GM04504 (cell line): ENCODE data around the gene STX16.

Experiments
- DNase-seq: peaks from one replicate; pipeline ENCODE4 v3.0.0-alpha.2; 2012; ENCODE audit warnings: low read depth

STX16 gene, protein sequence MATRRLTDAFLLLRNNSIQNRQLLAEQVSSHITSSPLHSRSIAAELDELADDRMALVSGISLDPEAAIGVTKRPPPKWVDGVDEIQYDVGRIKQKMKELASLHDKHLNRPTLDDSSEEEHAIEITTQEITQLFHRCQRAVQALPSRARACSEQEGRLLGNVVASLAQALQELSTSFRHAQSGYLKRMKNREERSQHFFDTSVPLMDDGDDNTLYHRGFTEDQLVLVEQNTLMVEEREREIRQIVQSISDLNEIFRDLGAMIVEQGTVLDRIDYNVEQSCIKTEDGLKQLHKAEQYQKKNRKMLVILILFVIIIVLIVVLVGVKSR

DNA sequence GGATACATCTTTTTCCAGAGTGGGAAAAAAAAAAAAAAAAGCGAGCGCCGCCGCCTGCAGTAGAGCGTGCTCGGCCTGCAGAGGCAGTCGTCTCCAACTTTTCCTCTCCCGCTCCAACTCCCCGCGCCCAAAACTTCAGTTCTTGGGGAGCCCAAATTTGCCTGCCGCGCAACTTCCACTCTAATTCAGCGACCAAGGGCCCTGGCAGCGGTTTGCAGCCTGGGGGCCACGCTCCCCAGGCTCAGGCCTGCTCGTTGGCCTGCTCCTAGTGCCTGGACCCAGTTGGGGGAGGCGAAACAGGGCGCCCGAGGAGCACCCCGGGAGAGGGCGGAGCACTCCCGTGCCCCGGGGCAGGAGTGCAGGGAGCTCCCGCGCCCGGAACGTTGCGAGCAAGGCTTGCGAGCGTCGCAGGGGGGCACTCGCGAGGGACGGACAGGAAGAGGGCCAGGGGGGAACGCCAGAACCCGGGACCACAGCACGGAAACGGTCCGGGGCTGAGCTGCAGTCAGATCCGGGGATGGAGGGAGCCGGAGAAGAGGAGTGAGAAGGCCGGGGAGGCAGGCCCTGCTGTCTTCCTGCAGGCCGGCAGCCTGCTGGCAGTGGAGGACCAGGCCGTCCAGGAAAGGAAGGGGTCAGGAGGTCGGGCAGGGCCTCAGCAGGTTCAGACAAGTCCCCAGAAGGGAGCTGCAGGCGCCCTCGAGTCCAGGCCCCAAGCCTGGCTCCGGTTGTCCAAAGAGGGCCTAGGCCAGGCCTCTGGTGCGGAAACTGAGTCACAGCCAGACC, at the start of gene STX16:
Gene STX16 (plus strand): TSS at position 508 of the 783 bp plus-strand sequence. CDS start 724 bp downstream, outside the sequence.
- DNase-seq, result peak; percentile 89

DNA sequence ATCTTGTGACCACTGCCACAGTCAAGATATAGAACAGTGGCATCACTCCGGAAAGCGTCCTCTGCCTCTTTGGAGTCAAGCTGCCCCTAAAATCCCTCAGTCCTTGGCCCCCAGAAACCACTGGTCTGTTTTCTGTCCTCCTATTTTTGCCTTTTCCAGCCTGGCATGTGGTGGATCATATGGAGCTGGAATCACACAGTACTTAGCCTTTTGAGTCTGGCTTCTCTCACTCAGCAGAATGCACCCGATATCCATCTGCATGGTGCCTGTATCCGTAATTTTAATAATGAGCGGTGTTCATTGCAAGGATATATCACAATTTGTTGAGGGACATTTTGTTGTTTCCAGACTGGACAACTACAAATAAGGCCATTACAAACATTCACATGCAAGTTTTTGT, 49.0 kb upstream of the STX16 start:
- no peak for DNase-seq

DNA sequence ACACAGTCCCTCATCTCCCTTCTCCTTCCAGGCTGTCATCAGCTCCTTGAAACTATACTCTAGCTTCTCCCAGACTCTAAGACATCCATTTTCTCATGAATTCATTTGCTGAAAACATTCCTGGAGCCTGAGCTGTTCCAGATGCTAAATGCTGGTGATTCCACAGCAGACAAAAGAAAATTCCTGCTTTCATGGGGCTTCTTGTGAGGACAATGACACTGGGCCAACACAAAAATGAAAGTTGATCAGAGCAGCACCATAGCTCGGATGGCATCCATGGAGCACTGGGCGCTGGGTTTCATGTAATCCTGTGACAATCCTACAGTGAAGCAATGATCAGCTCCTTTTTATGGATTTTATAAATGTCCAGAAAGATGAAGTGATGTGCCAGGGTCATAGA, 47.4 kb upstream of the STX16 start:
- peak; percentile 32 for DNase-seq

DNA sequence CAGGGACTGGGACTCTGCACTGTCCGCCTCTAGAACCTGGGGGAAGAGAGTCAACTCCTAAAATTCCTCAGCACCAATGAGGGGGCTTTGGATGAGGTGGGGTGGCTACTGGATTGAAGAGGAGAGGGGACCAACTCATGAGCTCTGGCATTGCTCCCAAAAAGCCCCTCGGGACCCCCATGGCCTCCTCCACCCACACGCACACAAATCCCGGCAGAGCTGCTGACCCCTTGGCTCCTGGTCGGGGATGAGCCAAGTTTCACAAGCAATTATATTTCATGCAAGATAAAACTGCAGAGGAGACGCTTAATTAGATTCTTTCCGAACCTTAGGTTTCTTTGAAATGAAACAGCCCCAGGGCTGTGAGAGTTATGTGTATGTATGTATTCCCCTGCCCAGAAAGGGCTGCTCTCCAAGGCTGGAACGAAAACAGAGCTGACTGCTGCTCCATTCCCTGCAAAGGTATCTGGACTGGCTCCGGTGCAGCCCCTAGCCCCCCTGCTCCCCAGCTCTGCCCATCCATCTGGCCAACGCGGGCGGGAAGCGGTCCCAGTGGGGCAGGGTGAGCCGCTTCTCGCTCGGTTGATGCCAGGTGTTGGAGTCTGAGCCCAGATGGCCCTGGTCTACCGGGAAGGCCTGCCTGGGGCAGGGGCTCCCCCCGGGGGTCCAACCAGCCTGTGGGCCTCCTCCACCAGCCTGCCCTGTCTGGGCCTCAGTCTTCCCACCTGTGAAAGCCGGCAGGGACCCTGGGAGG, 46.8 kb upstream of the STX16 start:
- DNase-seq, result no peak

DNA sequence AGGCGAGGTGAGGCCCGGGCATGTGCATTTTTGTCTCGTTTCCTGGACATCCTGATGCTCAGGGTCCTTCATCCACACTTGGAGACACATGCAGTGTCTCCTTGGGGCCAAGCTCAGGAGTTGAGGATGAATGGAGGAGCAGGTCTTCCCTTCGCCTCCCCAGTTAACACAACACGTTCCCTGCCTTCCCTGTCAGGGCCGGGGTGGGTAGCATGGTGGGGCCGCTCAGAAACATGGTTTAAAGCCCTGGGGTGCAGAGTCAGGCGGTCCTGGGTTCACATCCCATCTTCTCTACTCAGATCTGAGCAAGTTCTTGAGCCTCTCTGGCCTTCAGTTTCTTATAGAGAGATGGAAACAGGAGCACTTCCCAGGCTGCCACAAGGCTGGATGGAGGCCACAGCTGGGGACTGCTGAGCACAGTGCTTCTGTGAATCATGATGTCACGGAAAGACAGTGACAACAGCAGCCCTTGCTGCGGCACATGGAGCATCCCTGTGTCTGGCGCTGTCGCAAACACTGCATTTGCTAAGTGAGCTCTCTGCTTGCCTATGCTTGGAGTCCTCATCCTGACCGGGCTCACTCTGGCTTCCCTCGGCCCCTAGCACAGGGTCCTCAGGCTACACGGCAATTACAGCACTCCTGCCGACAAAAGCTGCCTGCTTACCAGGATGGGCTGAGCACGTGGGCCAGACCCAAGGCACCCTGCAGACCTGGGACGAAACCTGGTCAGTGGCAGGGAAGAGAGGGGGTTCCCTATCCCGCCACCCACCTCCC, 45.6 kb upstream of the STX16 start:
- no peak for DNase-seq

DNA sequence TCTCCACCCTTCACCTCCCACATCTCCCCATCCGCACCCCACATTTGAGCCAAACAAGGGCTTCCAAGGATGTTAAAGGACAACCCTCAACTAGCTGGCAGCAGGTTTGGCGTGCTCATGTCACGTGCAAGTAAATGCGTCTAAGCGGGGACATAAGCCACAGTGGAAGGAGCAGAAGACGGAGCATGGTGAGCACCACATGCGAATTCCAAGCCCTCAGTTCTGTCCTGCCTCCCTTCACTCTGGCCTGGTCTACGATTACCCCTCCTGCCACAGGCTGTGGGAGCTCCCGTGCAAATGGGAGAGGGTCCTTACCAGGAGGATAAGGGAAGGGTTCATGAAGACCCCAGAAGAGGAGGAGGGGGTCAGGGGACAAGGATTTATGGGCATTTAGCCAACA, 44.9 kb upstream of the STX16 start:
- no peak for DNase-seq

DNA sequence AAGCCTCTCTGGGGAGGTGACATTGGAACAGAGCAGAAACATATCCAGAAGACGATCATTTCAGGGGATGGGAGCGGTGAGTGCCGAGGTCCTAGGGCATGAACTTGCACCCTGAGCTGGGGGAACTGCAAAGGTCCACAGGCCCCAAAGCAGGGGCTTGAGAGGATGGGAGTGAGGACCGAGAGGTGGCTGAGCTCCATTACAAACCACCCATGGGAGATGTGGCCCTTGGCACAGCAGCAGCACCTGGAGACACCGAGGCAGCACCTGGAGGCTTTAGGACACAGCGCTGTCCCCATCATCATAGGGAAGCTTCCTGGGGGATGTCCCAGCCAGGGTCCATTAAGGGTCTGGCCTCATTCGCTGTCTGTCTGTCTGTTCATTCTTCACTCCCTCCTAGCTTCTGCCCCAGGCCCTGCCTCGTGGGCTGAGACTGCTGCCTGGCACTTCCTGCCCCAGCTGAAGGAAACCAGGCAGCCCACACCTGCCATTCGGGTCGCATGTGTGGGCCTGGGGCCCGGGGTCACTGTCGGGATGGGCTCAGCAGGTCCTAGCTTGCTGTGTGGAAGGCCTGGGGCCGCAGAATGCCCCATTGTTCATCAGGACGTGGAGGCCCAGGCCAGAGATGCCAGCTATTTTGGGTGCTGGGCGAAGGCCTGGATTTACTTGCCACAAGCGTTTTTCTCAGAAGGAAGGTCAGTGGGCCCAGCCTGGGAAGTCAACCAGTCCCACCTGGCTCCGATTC, 42.8 kb upstream of the STX16 start:
- no peak for DNase-seq

DNA sequence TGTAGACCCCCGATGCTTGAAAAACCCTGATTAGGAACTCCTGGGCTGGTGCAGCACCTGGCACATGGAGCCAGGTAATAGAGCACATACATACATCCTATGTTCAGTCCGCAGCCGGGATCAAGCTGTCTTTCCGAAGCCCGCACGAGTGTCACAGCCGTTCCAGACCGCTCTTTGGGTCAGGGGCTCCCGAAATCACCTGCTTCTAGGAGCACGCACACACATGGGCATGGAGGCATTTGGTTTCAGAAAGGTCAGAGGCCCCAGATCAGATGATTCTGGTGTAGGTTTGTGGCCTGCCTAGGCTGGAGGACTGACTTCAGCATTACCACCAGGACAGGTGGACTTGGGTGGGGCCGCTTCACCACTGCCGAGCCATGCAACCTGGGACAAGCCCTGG, 42.1 kb upstream of the STX16 start:
- no peak for DNase-seq

DNA sequence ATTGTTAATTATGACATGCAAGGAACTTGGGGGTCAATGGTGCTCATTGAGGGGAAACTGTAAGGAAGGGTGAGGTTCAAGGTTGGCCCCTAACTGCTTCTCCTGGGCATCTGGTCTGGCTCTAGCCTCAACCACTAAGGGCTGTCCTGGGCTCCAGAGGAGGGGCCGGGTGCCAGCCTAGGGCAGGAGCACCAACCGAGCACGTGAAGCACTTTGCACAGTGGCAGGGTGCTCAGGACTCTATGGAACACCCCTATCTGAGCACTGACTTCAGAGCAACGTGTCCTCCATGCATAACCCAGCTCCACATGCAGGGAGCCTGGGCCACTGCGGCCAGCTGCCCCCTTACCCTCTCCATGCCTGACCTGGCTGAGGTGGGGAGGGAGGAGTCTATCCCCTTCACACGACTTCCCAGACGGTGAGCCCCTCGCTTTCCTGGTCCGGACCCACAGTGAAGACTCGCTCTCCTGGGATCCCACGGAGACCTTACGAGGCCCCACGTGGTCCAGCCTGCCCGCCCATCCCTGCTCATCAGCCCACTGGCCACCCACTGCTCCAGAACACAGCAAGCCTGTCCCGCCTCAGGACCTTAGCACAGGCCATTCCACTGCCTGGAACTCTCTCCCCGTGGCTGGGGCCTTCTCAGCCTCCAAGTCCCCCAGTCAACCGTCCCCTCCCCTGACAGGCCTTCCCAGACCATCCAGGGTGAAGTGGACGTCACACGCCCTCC, 40.8 kb upstream of the STX16 start:
- no peak for DNase-seq

DNA sequence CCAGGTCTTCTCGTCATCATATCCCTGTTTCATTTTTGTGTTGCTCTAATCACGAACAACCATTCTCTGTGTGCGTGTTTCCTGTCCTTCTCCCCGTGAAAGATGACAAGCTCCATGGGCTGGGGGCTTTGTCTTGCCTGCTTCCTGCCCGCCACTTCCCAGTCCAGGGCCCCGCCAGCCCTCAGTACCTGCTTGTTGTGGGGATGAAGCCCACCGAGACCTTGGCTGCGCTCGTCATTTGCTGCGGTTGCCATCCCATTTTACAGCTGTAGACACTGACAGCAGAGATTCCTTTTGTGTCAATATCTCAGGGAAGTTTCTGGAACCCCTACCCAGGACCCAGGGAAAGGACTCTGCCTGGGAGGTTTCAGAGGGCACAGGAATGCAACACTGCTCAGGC, 40.3 kb upstream of the STX16 start:
- DNase-seq, result no peak

DNA sequence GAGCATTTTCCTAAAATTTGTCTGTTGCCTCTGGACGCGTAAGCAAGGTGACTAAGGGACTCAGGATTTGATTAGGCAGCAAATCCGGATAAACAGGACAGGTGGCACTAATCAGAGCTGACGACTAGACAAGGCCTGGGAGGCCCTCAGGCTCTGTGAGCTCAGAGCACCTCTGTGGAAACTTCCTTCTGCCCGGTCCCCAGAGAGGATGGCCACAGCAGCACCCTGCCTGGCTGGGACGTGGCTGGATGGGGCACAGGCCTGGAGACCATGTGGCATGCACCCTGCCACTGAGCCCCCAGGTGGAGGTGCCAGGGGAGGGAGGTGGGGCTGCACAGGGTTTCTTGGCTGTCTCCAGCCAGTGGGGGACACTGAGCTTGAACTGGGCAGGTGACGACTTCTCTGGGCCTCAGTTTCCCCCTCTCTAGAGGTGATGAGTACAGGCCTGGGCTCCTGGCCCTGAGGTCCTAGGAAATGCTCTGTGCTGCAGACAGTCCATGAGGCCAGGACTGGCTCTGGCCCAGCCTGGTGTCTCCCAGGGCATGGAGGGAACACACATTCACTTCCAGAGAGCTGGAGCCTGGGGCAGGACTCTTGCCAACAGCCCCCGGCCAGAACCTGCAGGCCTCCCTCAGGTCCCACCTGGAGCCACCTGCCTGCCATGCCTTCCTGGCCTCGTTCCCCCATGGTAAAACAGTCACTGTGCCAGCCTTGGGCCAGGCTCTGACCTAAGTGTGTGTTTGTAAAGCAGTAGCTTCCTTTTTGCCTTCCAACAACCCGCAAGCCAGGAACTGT, 39.6 kb upstream of the STX16 start:
- DNase-seq, result no peak

DNA sequence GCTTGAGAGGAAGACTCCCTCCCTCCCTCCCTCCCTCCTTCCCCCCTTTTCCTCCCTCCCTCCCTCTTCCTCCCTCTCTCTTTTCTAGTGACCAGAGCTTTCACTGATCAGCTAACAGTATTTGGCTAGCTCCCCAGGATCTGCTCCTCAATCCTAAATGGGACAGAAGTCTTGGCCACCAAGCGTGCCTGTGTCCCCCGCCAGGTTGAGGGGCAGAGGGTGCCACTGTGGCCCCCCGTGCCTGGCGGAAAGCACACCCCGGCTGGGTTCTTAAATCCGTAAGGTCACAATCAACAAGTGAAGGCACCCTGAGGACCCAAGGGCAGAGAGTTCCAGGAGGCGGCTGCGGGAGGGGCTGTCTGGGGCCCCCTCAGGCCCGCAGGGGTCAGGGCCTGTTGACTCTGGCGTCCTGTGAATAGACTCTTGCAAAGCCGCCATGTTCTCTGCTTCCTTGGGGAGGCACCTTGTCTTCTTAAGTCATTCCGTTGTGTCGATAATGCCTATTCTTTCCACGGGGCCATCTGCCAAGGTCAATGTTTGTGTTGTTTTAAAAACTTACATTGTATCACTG, 38.9 kb upstream of the STX16 start:
- no peak for DNase-seq

DNA sequence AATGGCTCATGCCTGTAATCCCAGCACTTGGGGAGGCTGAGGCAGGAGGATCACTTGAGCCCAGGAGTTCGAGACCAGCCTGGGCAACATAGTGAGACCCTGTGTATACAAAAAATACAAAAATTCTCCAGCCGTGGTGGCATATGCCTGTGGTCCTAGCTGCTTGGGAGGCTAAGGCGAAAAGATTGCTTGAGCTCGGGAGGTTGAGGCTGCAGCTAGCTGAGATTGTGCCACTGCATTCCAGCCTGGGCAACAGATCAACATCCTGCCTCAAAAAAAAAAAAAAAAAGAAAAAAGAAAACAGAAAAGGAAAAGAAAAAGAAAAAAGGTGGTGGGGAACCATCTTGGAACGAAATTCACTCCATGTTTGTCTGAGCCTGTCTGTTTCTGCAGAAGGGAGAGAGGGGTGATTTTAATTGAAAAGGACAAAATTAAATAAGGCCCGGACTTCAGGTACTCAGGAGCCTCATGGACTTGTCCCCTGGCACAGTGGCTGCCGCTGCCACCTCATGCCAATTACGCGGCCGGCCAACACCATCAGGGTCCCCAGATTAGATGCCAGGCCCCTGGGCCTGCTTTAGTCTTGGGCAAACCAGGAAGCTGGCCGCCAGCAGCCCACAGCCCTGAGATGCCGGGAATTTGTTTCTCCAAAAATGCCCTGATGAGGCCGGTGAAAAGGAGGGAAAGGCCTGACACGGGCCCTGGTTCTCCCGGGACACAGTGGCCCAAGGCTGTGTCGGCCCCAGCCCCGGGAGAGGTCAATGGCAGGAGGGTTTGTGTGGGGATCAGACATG, 37.8 kb upstream of the STX16 start:
- DNase-seq, result no peak

DNA sequence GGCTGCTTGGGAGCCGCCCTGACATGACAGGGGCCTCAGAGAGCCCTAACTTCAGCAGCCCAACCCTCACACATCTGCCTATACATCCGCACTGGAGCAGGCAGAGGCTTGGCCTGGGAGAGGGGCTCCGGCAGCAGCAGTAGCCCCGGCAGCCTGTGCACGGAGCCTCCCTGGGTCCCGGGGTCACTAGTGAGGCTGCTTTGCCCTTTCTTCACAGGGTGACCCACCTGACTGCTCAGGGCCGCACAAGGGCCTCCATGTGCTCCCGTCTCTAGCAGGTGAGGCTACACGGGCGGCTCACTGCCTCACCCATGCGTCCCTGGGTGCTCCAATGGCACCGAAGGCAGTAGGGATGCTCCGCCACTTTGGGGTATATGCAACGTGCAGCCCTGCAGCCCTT, 36.7 kb upstream of the STX16 start:
- no peak for DNase-seq

DNA sequence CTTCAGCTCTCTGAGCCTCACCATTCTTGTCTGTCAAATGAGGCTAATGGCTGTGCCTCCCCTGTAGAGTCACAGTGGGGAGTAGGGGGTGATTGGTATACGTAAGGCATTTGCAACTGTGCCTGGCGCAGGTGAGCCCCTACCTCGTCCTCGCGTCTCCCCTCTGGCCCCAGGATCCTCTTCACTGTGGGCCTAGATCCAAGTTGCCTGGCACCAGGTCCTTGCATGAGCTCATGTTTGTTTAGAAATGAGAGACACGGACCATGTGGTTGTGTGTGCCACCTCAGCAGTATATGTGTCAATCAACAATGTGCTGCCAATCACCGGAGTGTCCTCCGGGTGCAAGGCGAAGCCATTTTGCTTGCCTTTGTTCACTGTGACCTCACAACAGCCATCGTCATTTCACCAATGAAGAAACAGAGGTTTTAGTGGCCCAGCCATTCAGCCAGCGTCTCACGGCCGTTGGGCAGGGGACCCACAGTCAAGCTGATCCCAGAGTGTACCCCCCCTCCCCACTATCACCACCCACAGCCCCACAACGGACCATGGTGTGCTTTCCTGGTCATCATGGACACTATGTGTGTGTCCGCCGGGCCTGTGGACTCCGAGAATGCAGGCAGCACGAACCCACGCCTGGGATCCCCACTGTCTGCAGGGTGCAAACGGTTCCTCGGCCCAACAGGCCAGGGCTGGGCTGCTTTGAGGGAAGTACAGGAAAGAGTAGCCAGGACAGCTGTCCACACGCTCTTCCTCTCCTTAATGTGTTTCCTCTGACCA, 35.9 kb upstream of the STX16 start:
- DNase-seq, result no peak

DNA sequence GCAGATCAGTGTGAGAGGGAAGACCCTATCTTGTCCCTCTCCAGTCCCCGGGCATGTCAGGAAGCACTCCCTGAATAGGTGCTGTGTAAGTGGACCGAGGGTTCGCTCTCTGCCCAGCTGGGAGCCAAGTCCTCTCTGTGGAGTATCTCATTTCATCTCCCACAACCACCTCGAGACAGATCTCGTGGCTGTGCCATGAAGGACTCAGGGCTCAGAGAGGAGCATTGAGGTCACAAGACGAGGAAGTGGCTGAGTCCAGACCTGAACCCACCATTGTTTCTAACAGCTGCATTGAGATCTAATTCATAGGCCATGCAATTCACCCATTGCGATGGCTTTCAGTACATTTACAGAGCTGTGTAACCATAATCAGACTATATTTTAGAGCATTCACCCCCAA, 34.7 kb upstream of the STX16 start:
- DNase-seq, result no peak

DNA sequence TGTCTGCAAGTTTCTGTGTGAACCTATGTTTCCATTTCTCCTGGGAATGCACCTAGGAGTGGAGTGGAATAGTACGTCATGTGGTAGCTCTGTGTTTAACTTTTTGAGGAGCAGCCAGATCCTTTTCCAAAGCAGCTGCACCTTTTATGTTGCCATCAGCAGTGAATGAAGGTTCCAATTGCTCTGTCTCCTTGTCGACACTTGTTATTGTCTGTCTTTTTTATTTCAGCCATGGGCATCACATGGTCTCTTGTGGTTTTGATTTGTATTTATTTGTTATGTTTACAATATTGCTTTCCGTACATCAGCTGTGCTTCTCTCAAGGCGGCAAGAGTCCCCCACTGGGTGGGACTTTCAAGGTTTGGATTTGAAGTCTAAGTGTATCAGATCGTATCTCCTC, 33.9 kb upstream of the STX16 start:
- DNase-seq, result no peak
